HG03039 (cell line): ENCODE results near the gene OSTN.
A peak's percentile ranks its signal among the peaks of the same experiment; 100 is the strongest.

Experiments used
- ATAC-seq: cut with Tn5 transposase; IDR thresholded peaks from one replicate; pipeline ENCODE4 v1.9.1; 2021; ENCODE audit warnings: mild to moderate bottlenecking, moderate library complexity; ENCODE audit not compliant: unreplicated experiment

OSTN gene

DNA sequence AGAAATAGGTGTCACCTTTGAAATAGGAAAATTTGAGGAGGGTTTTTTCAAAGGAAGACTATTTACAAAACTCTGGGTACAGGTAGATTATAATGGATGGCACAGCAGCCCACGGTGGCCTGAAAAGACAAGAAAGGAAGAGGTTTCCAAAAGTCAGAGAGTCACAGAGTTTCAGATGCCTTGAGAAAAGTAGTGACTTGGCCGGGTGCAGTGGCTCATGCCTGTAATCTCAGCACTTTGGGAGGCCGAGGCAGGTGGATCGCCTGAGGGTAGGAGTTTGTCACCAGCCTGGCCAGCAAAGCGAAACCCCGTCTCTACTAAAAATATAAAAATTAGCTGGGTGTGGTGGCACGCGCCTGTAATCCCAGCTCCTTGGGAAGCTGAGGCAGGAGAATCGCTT, 35.2 kb downstream of the OSTN start:
- no peak for ATAC-seq

DNA sequence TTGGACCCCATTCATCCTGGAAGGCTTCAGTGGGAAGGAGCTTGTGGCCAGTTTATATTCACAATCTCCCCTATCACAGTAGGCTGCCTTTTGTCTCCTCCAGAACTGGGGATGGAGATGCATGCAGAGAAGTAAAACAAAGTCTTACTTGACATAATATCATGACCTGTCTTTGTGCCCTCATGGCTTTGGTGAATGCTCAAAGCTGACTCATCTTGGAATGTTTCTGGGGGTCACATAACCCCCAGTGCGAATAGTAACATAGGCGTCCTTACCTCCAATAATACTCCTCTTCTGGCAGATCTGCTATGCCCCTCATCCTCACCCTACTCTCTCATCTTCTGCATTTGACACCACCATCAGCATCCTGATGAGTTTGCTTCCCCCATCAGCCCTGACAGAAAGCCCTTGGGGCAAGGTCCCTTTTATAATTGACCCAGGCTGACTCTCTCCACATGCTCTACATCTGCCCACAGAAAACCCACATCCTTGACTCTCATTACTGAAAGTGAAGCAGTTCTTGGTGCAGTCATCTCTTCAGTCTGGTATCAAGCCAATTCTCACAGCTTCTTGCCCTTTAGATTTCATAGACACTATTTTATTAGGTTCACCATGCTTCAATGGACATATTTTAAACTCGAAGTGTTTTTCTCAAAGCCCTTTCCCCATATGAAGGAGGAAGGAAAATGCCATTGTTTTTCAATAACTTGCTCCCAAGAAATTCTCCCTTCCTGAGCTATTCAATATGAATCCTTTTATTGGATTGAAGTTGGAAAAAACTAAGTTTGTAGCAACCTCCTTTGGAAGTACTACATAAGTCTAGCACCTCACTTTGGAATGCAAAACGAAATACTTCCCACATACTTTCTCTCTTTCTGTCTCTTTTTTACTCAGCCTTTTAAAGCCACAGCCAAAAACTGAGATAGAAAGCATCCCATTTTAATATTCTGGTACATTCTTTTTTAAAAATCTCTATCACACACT, 36.6 kb downstream of the OSTN start:
- peak; percentile 98 for ATAC-seq

DNA sequence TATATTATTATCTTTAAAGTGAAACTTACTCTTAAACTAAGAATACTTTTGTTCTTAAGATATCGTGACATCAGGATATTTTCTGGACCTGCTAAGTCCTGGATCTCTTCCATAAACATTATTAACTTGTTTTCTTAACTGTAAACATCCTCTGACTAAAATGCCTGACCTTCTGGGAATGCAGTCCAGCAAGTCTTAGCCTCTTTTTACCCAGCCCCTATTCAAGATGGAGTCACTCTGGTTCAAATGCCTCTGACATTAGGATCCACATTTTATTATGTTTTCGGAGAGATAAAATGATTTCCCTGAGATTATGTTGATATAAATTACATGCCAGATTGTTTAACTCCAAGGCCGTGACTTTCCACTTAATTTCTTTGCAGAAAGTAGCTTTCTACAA, 37.6 kb downstream of the OSTN start:
- ATAC-seq, result no peak

DNA sequence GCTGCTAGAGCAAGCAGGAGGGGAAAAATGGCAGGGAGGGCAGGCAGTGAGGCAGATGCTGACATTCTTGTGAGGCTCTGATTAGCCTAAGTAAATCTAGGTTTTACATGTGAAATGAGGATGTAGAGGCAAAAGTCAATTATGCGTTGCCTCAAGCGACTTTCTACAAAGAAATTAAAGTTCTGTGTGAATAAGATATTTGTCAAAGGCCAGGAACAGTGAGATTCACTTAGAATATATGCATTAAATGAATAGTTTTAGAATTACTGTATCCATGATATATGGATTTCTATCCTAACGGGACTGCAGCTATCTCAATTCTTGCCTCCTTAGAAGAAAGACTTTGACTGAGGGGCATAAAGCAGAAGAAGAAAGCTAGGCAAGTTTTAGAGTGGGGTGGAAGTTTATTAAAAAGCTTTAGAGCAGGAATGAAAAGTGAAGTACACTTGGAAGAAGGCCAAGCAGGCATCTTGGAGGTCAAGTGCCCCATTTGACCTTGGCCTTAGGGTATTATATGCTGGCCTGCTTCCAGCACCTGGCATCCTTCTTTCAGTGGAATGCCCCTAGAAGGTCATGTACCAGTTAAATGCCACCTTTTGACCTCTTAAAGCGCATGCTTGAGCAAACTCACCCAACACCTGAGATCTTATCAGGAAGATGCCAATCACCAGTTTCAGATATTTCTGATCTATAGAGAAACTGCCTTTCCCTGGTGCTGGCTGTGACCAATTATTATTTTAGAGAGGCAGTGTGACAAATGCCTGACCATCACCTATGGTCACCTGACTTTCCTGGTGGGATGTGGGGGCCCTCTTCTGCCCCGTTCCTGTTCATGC, 38.2 kb downstream of the OSTN start:
- no peak for ATAC-seq

DNA sequence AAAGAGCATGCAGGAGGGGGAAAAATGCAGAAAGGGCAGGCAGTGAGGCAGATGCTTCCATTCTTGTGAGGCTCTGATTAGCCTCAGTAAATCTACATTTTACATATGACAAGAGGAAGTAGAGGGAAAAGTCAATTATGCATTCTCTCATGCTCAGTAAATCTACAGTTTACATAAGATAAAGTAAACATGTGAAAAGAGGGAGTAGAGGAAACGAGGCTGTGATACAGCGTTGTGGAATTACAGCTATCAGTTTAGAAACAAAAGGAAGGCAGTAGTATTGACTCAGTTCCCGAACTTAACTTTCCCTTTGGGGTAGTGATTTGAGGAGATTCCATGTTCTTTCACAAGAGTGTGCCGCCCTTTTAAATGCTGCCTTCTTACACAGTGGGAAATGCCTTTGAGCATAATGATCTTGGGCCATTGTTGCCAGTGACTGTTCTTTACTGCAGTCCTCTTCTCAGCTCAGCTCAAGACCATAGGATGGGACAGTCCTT, 39.3 kb downstream of the OSTN start:
- no peak for ATAC-seq

DNA sequence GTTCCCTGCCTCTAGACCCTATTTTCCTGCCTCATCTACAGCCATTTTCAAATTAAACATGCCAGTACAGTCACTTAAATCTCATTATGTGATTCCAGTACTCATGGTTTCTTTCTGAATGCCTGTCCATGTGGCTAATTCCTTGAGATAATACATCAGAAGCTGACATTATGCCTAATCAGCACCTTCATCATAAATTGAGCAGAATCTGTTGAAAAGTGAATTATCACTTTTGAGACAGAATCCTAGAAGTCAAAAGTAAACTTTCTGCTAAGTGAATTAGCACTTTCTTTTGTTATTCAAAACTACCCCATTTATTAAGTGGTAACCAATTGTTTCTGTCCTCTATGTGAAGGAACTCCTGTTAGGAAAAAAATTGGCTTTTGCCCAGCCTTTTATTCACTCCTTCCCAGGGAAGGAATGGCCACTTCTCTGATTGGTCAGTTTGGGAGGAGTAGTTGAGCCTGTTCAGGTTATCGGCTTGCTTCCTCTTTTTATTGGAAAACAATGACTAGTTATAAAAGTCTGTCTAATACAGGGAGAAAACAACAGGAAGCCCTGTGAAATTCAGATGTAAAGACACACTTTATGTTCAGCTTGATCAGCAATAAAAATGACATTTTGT, 40.5 kb downstream of the OSTN start:
- no peak for ATAC-seq

DNA sequence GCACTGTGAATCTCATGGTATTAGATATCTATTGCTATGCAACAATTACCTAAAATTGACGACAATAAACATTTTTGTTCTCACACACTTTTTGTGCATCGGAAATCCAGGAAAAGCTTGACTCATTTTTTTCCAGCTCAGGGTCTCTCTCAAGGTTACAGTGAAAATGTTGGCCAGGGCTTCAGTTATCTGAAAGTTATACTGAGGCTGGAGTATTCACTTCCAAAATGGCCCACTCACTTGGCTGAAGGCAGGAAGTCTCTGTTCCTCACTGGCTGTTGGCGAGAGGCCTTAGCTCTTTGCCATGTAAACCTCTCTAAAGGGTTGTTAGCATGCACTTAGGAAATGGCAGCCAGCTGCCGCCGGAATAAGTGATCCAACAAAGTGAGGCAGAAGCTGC, 41.4 kb downstream of the OSTN start:
- ATAC-seq, result no peak

DNA sequence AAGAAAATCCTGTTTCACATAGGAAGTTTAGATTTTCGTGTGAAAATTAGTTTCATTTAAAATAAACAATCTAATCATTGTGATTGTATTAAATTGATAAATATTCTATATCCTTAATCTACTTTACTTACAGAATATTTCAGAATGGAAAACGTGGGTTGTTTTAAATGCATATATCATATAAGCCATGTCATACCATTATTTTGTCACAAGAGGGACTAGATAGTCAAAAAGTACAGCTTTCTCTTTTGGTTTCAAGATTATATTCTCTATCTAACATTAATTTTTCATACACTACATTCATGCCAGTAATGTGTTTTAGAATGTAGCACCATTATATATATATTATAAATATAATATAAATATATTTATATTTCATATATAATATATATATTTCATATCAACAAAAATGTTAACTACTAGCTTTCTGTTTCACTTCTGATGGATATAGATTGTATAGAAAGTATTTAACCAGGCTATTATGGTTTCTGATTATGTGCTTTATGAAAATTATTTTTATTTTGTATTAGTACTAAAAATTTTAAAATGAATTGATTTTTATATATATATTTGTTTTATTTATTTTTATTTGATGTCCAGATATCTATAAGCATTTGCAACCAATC, 45.3 kb downstream of the OSTN start:
- ATAC-seq, result no peak

DNA sequence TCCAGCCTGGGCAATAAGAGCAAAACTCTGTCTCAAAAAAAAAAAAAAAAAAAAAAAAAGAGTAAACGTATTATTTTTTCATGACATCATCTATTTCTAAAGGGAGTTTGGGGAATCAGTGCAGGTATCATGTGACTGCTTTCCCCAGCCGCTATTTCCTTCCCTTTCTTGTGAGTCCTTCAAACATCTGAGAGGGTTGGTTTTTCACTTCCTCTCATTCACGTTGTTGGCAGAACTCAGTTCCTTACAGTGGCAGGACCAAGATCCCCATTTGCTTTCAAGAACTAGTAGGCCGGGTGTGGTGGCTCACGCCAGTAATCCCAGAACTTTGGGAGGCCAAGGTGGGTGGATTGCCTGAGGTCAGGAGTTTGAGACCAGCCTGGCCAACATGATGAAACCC, 47.0 kb downstream of the OSTN start:
- peak; percentile 57 for ATAC-seq

DNA sequence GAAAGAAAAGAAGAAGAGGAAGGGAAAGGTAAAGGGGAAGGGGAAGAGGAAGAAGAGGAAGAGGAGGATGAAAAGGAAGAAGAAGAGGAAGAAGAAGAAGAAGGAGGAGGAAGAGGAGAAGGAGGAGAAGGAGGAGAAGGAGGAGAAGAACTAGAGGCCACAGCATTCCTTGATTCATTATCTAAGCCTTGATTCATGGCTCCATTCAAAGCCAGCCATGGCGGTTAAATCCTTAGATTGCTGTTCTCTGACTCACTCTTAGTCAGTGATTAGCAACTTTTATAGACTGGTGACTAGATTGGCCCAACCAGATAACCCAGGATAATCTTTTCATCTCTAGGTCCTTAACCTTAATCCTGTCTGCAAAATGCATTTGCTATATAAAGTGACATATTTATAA, 47.6 kb downstream of the OSTN start:
- ATAC-seq, result no peak

DNA sequence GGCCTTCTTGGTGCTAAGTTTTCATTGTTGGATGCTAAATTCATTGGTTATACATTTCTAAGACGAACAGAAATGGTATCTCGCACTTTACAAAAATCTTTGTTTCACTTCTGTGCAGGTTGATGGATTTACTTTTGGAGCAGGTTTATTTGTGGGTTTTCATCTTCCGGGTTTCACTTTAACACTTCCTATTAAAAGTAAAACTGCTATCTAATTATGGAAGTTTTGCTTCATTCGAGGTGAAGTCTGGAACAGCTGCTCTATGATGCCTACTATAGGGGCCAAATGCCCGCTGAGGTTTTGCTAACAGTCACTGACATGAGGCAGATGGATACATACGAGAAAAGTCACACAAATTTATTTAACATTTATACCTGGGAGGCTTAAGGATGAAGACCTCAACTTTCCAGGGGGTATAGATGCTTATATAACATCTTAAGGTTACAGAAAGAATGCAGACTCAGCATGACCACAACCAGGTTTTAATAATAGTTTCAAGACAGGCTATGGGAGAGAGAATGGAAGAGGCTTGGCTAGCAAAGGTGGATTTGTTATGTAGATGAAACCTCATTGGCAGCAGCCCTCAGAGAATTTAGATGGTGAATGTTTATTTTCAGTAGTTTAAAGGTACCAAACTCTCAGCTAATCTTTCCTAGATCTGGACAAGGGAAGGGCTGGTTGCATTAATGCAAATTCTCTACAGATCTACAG, 54.2 kb downstream of the OSTN start:
- no peak for ATAC-seq

DNA sequence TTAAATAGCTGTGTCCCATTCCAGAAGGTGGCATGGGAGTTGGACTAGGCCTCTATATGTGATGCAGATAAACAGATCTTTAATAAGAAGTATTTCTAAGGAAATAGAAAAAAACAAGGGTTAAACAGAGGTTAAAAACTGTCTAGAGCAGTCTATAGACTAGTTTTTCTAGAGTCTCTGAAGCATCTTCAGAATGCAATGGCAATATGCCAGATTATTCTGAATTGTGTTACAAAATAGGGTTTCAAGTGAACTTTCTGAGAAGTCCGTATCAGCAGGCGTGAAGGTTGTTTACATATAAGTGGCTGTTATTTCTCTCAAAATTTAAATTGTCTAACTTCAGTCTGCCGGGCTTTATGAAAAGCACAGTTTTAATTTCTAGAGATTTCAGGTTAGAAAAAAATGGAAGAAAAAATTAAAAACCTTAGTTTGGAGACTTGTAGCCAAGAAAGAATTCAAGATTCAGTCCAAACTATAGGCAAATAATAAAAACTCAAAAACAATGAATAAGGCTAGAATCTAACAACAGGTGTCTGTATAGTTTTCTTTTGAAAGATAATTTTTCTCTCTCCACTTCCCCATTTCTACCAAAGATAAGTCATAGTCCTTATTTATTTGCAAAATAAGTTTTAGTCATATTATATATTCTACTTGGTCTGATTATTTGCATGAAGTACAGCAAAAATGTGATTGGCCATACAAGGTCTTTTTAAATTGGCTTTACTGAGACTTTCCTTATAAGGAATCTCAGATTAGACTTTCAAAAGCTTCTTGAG, 55.2 kb downstream of the OSTN start:
- no peak for ATAC-seq

DNA sequence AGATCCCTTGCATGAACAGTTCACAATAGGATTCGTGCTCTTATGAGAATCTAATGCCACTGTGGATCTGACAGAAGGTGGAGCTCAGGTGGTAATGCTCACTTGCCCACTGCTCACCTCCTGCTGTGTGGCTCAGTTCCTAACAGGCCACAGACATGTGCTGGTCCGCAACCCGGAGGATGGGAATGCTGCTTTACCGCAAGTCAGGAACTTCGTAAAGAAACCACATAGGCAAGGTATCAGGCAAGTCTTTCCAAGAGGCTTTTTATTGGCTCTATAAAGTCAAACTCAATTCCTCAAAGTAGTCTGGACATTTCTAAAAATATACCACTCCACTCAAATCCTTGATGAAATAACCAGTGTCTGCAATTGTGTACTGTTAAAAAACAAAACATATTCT, 56.1 kb downstream of the OSTN start:
- ATAC-seq, result no peak

DNA sequence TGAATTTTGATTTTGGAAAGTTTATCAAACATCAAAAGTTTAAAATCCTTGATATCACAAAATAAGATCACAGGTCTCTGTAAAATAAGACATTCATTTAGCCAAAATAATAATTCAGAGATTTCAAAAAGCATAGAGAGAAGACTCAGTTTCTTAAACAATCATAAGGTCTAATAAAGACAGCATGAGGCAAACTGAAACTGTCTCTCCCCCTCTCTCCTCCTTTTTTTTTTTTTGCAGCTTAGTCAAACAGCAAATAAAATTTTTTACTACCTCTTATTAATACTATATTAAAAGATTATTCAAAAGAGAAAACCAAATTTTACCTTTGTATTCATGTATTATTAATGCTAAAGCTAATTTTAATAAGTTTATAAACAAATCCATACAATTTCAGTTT, 57.4 kb downstream of the OSTN start:
- ATAC-seq, result no peak

DNA sequence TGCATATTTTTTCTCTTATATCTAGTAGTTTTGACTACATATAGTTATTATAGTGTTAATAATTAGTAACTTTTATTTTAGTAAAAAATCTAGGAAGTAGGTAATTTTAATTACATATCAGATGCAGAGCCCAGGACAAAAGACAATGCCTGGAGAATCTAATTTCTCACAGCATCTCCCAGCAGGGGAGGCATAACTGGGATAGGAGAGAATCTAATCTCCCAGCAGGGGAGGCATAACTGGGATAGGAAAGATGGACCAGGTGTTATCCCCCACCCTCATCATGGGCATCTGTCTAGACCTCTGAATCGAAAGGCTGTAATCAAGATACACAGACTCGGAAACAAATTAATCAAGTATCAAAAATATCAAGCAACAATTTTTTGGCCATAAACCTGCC, 58.2 kb downstream of the OSTN start:
- ATAC-seq, result no peak

DNA sequence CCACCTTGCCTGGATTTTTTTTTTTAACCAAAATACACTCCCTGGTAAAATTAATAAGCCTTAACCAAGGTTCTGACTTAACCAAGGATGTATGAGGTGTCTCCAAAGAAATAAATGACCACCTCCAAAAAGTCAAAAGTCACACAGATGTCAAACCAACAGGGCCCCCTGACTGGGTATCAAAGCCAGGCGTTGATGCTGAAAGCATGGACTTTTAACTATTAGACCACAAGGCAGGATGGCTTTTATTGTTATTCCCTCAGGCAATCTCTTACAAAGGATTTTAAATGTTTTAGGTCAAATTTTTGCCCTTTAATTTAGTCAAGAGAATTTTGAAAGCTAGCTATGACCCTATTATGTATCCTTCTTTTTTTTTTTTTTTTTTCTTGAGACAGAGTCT, 60.4 kb downstream of the OSTN start:
- no peak for ATAC-seq

DNA sequence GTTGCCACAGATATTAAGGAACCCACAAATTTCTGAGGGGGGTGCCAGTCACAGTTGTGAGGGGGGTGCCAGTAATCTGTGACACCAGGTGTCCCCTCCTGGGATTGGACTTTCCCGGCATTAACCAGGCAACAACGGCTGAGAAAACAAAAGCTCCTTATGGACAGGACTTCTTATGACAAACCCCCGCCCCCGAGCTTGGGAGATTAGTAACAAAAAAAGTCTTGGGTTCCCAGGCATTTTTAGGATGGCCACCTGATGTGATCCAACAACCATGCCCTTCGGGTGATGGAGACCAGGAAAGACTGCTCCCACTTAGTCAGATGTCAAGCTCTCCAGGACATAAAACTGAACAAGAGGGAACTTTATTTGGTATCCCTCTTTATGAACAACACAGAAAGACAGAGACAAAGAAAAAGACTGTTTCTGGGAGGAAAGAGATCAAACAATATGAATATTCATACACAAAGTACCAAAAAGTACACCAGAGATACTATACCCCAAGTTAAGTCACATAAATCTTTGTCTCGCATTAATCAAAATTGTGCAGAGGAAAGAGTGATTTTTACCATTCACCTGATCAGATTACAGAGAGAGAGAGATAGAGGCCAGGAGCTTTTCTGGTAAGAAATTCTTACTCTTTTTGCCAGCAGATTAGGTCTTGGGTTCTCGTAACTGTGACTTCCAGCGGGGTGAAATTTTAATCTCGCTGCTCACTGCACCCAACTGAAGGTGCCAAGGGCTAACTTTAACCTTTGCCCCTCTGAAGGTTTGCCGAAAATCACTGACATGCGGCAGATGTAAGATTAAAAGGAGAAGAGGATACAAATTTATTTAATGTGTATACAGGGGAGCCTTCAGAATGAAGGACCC, 61.6 kb downstream of the OSTN start:
- ATAC-seq, result no peak

DNA sequence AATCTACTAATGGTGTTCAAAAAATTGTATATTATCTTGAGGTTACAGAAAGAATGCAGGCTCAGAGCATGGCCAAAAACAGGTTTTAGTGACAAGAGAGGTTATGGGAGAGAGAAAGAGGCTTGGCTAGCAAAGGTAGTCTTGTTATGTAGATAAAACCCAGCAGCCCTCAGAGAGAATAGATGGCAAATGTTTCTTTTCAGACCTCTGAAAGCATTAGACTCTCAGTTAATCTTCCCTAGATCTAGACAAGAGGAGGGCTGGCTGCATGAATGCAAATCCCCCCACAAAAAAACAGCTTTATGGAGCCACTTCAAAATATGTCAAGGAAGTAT, 62.2 kb downstream of the OSTN start:
- ATAC-seq, result no peak

DNA sequence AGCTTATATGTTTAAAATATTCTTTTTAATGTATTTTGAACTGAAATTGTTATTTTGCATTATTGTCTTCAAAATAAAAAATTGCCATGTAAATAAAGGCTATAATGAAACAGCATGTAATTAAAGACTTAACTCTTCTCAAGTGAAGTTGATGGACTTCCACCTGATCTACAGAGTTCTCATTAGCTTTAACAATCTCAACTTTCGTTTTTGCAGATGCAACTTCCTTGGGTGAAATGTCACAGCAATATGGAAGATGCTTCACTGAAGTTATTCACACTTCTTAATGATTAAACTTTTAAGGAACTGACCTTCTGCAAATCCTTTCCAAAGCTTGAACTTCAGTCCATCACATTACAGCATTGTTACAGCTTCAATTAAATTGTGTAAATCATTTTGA, 63.6 kb downstream of the OSTN start:
- no peak for ATAC-seq
